ENCODE data around the gene COX7A2.

COX7A2 gene

GRCh38 chr6:75199889-75200288 is 43.7 kb downstream of the COX7A2 start:
- DNase-seq (ENCODE audit: low spot score), result no peak

GRCh38 chr6:75196081-75196687 is 47.4 kb downstream of the COX7A2 start:
- DNase-seq (ENCODE audit: low spot score), result no peak

- DNase-seq (ENCODE audit: low spot score), result no peak
Measured at GRCh38 chr6:75188221-75188925, 55.2 kb downstream of the COX7A2 start.
